Measurements from ENCODE around the gene EIPR1. TPM values are rescaled to one million over a fixed set of nuclear protein-coding genes. Genes with fewer than 3 reads are reported as not detected.

EIPR1 gene
- total RNA-seq, 2 donors from 2014 or later, result 34.5 to 35.1 TPM

- no peak overlapping the region for H3K27ac Mint-ChIP-seq
- DNase-seq (no peak), ATAC-seq (replicated peaks in 1 of 2) (no peak)
- H3K9me3 Mint-ChIP-seq, result peaks cover 3 to 7% of the 10 kb centered on the region in 2 donors
- H3K27me3 Mint-ChIP-seq (ENCODE audit: low read depth), result no peaks in the 10 kb centered on the region
- H3K4me3 Mint-ChIP-seq, result no peak overlapping the region
- peaks cover 5 to 16% of the 10 kb centered on the region in 2 donors for H3K36me3 Mint-ChIP-seq (ENCODE audit: insufficient read depth in 2 of 2)
- no peaks in the 10 kb centered on the region for H3K4me1 Mint-ChIP-seq (ENCODE audit: low read depth)
Observed at GRCh38 chr2:3147651-3148530, 229.7 kb downstream of the EIPR1 start.

- no peak overlapping the region for H3K4me3 Mint-ChIP-seq
- no peak overlapping the region for H3K27ac Mint-ChIP-seq
- H3K27me3 Mint-ChIP-seq (ENCODE audit: low read depth), result no peaks in the 10 kb centered on the region
- DNase-seq (no peak), ATAC-seq (replicated peaks in 1 of 2) (no peak)
- no peaks in the 10 kb centered on the region for H3K4me1 Mint-ChIP-seq (ENCODE audit: low read depth)
- H3K36me3 Mint-ChIP-seq (ENCODE audit: insufficient read depth in 2 of 2), result peaks cover 3 to 13% of the 10 kb centered on the region in 2 donors
- H3K9me3 Mint-ChIP-seq, result peaks cover 3 to 7% of the 10 kb centered on the region in 2 donors
Observed at GRCh38 chr2:3146772-3147650, 230.6 kb downstream of the EIPR1 start.

- Mint-ChIP-seq H3K36me3 (ENCODE audit: insufficient read depth in 2 of 2) (peaks cover 1 to 7% of the 10 kb centered on the region in 2 donors), H3K9me3 (peaks cover 3% of the 10 kb centered on the region in 2 donors), H3K4me1 (ENCODE audit: low read depth) (no peaks in the 10 kb centered on the region), H3K27me3 (ENCODE audit: low read depth) (no peaks in the 10 kb centered on the region), H3K27ac (no peak overlapping the region), H3K4me3 (no peak overlapping the region)
- DNase-seq (no peak), ATAC-seq (replicated peaks in 1 of 2) (no peak)
Observed at GRCh38 chr2:3146175-3146574, 231.4 kb downstream of the EIPR1 start.

GRCh38 chr2:3145471-3146021, 232.1 kb downstream of the EIPR1 start:
- H3K4me3 Mint-ChIP-seq, result no peak overlapping the region
- H3K36me3 Mint-ChIP-seq (ENCODE audit: insufficient read depth in 2 of 2), result peaks cover 0 to 1% of the 10 kb centered on the region in 2 donors
- ATAC-seq (replicated peaks in 1 of 2) (no peak), DNase-seq (no peak)
- H3K4me1 Mint-ChIP-seq (ENCODE audit: low read depth), result no peaks in the 10 kb centered on the region
- H3K27ac Mint-ChIP-seq, result no peak overlapping the region
- no peaks in the 10 kb centered on the region for H3K9me3 Mint-ChIP-seq
- no peaks in the 10 kb centered on the region for H3K27me3 Mint-ChIP-seq (ENCODE audit: low read depth)

- H3K4me1 Mint-ChIP-seq (ENCODE audit: low read depth), result no peaks in the 10 kb centered on the region
- no peak overlapping the region for H3K4me3 Mint-ChIP-seq
- H3K27me3 Mint-ChIP-seq (ENCODE audit: low read depth), result no peaks in the 10 kb centered on the region
- DNase-seq (no peak), ATAC-seq (replicated peaks in 1 of 2) (no peak)
- no peaks in the 10 kb centered on the region for H3K9me3 Mint-ChIP-seq
- H3K36me3 Mint-ChIP-seq (ENCODE audit: insufficient read depth in 2 of 2), result no peaks in the 10 kb centered on the region
- no peak overlapping the region for H3K27ac Mint-ChIP-seq
Observed at GRCh38 chr2:3144856-3145255, 232.8 kb downstream of the EIPR1 start.

GRCh38 chr2:3143602-3144001, 234.0 kb downstream of the EIPR1 start:
- Mint-ChIP-seq H3K9me3 (no peaks in the 10 kb centered on the region), H3K4me3 (no peak overlapping the region), H3K36me3 (ENCODE audit: insufficient read depth in 2 of 2) (no peaks in the 10 kb centered on the region), H3K27me3 (ENCODE audit: low read depth) (no peaks in the 10 kb centered on the region), H3K27ac (no peak overlapping the region), H3K4me1 (ENCODE audit: low read depth) (no peaks in the 10 kb centered on the region)
- DNase-seq (no peak), ATAC-seq (replicated peaks in 1 of 2) (no peak)

- Mint-ChIP-seq H3K36me3 (ENCODE audit: insufficient read depth in 2 of 2) (no peaks in the 10 kb centered on the region), H3K4me3 (no peak overlapping the region), H3K27ac (no peak overlapping the region), H3K27me3 (ENCODE audit: low read depth) (no peaks in the 10 kb centered on the region), H3K9me3 (no peaks in the 10 kb centered on the region), H3K4me1 (ENCODE audit: low read depth) (no peaks in the 10 kb centered on the region)
- ATAC-seq (replicated peaks in 1 of 2), result no peak
- no peak for DNase-seq
Observed at GRCh38 chr2:3142961-3143571, 234.6 kb downstream of the EIPR1 start.

- DNase-seq (no peak), ATAC-seq (replicated peaks in 1 of 2) (no peak)
- H3K27me3 Mint-ChIP-seq (ENCODE audit: low read depth), result no peaks in the 10 kb centered on the region
- no peaks in the 10 kb centered on the region for H3K36me3 Mint-ChIP-seq (ENCODE audit: insufficient read depth in 2 of 2)
- no peak overlapping the region for H3K27ac Mint-ChIP-seq
- H3K4me1 Mint-ChIP-seq (ENCODE audit: low read depth), result no peaks in the 10 kb centered on the region
- H3K4me3 Mint-ChIP-seq, result no peak overlapping the region
- H3K9me3 Mint-ChIP-seq, result no peaks in the 10 kb centered on the region
Observed at GRCh38 chr2:3142210-3142609, 235.4 kb downstream of the EIPR1 start.

- DNase-seq (no peak), ATAC-seq (replicated peaks in 1 of 2) (no peak)
- H3K4me1 Mint-ChIP-seq (ENCODE audit: low read depth), result no peaks in the 10 kb centered on the region
- no peaks in the 10 kb centered on the region for H3K36me3 Mint-ChIP-seq (ENCODE audit: insufficient read depth in 2 of 2)
- H3K27me3 Mint-ChIP-seq (ENCODE audit: low read depth), result no peaks in the 10 kb centered on the region
- H3K27ac Mint-ChIP-seq, result no peak overlapping the region
- H3K4me3 Mint-ChIP-seq, result no peak overlapping the region
- no peaks in the 10 kb centered on the region for H3K9me3 Mint-ChIP-seq
Observed at GRCh38 chr2:3141696-3142095, 235.9 kb downstream of the EIPR1 start.

- ATAC-seq (replicated peaks in 1 of 2) (no peak), DNase-seq (no peak)
- Mint-ChIP-seq H3K4me3 (no peak overlapping the region), H3K9me3 (peaks cover 1 to 5% of the 10 kb centered on the region in 2 donors), H3K27ac (no peak overlapping the region), H3K27me3 (ENCODE audit: low read depth) (no peaks in the 10 kb centered on the region), H3K4me1 (ENCODE audit: low read depth) (no peaks in the 10 kb centered on the region), H3K36me3 (ENCODE audit: insufficient read depth in 2 of 2) (no peaks in the 10 kb centered on the region)
Observed at GRCh38 chr2:3139906-3140305, 237.7 kb downstream of the EIPR1 start.
